COR-L47 (cell line): ENCODE data around the gene PLXDC2.
"Not testable (repeated sequence)": the region's sequence is repeated elsewhere in the genome, so short reads cannot be mapped to it uniquely, and the experiment has no call there.

Experiments used
- DNase-seq: peaks from one replicate; lab custom pipeline; 2025; lab: John Stamatoyannopoulos, UW

The PLXDC2 gene

DNA sequence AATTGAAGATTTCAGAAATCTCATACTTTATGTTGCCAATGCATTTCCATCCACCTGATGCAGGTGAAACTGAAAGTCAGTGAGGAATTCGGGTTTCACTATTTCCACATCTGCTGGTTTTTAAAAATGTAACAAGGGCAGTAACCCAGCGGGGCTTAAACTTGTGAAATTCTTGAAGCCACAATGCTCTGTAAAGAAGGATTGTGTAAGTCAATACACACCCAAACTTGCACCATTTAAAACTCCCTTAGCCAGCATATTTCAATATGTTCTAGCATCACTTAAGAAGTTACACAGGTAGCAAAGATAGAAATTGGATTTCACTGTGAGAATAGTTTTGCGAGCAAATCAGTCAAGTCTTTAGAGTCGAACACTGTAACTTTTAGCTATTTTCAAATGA is 386.1 kb downstream of the PLXDC2 start:
- DNase-seq, result no peak

DNA sequence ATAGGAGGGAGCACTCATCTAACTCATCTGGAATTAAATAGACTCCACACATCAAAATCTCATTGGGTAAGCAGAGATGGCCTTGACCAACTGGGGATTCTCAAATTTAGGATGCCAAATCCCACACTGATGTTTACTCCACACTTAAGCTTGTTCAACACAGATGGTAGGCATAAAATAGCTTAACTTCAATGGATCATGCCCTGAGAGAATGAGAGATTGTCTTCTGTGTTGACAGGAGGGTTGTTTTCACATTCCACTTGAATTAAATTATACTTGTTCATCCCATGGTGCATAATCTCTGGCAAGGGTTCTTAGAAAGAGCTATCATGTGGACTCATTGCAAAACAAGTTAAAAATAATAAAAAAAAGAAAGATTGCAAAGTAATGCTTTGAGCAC is 391.4 kb downstream of the PLXDC2 start:
- DNase-seq, result no peak

DNA sequence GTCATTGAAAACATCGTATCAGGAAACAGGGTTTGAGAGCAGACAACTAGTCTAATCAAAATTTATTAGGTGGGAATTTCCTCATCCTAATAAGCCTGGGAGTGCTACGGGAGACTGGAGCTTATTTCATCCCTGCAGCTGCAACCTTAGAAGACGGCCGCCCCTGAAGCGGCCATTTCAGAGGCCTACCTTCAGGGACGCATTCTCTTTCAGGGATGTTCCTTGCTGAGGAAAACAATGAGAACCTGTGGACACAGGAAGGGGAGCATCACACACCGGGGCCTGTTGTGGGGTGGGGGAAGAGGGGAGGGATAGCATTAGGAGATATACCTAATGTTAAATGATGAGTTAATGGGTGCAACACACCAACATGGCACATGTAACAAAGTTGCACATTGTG is 392.9 kb downstream of the PLXDC2 start:
- not testable (repeated sequence) for DNase-seq

DNA sequence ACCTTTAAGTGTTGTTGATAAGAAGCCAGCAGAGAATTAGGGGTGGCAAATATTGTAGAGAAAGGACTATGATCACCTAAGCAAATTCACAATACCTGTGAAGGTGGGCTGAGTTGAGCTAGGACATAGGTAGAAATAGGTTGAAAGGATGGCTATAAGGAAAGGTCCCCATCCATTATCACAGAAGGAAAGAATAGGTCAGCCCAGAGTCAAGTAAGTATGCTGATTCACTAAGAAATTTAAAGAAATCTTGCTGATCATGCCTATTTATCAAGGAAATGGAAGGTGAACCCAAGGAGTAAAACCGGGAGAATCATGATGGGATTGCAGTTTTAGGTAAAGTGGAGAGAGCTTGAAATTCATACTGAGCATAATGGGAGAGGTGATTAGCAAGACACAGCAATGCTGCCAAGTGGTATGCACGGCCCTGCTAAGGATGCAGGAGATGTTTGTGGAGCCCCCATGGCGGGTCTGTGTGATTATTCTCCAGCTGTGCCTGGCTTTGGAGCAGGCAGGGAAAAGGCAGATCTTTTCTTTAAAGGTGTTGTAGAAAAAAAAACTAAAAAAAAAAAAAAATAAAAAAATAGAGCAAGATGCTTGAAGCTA is 399.4 kb downstream of the PLXDC2 start:
- DNase-seq, result no peak

DNA sequence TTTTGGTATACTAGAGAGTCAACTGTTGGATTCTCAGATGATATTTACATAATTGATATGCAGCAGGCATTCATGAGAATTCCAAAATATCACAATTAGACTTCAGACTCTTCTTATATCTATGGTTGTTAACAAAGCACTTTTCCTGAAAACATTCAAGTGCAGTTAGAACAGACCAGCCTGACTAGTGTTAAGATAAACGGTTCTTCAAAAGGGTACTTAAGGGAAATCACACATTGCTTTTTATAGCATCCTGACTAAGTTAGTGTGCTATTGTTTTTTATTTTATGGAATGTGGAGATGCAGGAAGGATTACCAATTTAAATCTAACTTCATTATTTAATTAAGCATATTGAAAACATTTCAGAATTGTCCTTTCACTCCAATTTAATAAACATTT is 405.1 kb downstream of the PLXDC2 start:
- DNase-seq, result no peak

DNA sequence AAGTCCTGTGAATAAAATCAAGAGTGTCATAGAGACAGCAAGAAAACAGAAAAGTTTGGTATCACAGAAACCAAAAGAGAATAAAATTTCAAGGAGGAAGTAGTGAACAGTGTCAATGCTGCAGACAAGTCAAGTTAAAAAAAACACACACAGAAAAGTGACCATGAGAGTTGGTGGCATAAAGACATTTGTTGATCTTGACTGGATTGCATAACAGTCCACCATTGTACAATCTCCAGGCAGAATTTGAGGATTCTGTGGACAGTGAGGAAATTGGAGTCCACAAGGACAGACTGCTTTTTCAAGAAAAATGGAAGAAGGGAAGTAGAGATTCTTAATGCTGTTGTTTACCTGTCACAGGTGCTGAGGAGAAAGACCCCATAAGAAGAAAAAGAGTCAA is 412.5 kb downstream of the PLXDC2 start:
- DNase-seq, result no peak

DNA sequence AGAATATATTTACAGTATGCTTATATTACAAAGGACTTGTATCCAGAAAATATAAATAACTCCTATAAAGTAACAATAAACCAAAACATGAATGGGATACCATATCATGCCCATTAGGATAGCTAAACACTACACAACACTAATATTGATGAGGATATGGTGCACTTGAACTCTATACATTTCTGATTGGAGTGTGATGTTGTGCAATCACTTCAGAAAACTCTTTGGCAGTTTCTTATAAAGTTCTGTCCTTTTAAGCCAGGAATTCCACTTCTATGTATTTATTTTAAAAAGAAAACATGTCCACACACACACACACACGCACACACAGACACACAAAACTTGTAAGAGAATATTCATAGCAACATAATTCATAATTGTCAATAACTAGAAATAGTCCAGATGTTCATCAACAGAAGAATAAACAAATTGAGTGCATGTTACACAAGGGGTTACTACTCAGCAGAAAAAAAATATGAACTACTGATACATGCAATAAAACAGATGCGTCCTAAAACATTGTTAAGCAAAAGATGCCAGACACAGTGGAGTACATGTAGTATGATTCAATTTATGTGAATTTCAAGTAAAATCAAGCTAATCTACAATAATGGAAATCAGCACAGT is 416.0 kb downstream of the PLXDC2 start:
- no peak for DNase-seq

DNA sequence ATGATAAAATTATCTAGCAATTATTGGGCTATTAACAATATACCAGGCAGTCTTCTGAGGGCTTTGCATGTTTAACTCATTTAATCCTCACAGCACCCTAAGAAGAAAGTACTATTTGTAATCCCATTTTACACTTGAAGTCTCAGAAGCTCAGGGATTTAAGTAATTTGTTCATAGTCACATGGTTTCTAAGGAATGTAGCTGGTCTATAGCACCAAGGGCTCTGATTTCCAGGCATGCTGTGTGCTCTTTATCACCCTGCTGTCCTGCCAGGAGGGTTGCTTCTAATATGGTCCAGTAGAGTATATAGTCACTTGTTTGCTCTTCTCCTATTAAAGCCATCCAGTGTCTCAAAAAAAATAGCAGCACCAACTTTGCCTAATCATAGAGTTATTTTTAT is 417.2 kb downstream of the PLXDC2 start:
- no peak for DNase-seq

DNA sequence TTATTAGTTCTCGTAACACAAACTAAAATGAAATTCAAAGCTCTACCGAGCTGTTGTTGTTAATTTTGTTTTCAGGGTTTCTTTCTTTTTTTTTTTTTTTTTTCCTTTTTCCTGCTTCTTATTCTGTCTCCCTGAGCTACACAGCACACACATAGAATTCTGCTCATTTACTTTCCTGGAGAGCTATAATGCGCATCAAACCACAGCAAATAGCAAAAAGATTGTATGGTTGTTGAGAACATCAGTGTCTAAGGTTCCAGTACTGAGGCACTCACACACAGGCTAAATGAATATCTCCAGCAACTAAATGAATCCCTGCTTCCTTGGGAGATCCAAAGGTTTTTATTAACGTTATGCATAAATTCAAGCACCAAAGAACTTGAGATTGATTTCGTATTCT is 418.3 kb downstream of the PLXDC2 start:
- DNase-seq, result no peak

DNA sequence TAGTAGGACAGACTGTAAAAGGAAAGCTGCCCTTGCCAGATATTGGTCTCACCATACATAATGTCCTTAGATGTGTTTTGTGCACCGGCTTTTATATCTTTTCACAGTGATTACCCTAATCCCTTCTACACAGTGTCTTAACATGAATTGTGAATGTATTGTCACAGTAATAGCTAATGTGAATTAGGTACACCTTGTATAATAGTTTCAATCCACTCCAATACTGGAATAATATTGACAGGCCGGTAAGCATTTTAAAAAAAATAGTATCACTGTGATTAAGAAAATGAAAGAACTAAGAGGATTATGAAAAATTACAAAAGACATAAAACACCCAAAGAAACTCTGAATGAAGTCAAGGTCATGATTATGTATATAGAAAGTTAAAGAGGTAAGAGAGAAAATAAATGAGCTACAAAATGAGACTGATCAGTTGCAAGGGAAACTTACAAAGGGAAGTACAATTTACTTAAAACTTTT is 420.9 kb downstream of the PLXDC2 start:
- DNase-seq, result no peak

DNA sequence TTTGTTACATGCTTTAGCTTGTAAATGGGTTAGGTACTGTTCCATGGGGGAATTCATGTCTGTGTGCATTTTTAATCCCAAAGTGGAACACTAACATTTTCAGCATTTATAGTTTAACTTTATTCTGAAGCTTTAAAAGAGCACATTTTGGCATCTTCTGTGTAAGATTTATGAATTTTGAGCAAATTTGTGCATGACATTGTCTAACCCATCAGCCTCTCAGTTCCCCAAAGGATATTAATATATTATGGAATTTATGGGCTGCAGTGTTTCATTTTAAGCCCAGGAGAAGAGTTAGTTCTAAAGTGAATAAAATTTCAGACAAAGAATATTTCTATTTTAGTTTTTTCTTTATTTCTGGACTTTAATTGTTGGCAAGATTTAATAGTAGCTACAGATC is 421.4 kb downstream of the PLXDC2 start:
- no peak for DNase-seq

DNA sequence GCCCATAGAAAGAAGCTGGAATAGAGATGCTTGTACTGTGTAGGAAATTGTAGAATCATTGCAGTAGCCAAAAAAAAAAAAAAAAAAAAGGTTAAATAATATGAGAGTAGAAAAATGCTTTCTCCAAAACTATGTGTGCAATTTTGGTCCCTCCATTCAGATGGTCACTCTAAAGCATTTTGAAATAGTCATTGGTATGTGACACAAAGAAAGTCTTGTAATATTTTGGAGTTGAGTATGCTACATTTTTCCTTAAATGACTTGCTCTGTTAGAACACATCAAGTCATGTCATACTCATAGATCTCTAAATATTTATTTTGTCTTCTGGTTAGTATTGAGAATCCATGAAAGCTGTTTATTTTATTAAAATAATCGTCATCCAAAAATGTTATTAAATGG is 424.4 kb downstream of the PLXDC2 start:
- no peak for DNase-seq

DNA sequence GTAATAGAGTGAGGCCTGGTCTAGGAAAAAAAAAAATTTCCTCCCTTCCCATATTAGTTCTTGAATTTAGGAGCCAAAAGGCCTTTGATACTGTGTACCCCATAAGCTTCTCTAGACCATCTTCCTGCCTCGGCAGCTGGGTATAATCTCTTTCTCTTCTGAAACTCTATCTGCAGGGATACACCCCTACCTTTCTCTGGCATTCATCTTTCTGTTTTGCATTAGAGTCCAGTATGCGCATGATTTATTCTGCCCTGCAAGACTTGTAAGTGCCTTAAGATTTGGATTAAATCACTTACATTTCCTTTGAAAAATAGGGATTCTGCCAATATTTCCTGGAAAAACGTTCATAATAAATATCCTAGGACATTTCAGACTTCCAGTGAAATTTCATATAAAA is 431.2 kb downstream of the PLXDC2 start:
- no peak for DNase-seq

DNA sequence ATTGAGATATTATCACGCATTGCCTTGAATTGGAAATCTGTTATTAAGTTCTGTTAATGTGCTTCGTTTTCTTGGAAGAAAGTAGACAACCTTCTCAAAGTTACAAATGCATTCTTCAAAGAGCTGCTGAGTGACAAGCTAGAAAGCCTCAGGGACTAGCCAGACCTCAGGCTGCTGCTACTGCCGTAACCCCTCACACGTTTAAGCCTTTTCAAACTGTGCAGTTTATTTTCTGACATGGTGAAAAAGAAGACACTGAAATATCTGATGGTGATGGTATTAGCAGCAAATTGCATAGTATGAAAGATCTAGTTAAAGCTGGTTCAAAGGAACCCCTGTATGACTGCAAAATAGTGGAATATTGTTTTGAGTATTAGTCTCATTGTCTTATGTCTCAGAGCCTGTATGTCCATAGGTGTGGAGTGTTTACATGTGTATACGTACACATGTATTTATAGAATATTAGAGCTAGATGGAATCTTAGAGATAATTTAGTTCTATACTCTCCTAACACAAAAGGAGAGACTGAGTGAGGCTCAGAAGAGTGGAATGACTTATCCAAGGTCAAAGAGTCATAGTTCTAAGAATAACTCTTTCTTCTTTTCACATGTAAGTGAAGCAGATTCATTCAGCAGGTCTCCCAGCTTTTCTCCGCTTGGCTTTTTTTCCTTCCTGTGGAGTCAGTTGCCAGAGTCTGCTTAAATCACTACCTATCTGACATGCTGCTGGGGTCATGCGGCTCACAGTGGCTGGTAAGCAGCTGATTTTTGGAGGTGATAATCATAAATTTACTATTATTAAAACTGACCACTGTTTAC is 431.9 kb downstream of the PLXDC2 start:
- DNase-seq, result no peak

DNA sequence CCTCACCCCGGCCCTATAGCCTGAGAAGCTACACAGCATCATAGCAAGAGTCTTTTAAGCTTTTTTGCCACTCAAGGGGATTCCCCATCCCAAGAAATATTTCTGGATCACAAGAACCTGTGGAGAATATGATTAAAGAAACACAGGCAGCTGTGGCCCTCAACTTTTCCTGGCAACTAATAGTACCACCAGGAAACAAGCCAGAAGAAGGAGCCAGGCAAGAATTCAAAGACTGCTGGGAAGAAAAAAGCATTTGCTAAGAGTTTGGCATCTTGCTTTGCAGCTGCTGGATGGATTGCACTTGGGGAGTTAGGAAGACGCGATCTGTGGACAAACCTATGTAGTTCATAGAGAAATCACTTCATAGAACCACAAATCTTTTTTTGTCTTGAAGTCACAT is 437.8 kb downstream of the PLXDC2 start:
- no peak for DNase-seq

DNA sequence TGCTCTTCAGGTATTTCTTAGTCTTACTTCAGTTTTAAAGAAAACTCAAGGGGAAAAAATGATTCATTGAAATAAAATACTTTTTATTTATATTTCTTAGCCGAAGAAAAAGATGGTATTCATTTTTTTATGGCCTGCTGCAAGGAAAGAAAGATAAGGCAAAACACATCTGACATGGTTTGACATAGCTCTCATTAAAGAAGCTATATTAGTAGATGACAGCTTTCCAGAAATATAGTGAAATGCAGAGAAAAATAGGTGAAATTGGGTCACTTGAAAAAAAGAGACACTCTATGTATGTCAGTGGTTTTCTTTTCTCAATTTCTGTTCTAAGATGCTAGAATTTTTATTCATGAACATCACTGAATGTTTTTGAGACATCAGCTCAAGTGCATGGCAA is 438.3 kb downstream of the PLXDC2 start:
- no peak for DNase-seq

DNA sequence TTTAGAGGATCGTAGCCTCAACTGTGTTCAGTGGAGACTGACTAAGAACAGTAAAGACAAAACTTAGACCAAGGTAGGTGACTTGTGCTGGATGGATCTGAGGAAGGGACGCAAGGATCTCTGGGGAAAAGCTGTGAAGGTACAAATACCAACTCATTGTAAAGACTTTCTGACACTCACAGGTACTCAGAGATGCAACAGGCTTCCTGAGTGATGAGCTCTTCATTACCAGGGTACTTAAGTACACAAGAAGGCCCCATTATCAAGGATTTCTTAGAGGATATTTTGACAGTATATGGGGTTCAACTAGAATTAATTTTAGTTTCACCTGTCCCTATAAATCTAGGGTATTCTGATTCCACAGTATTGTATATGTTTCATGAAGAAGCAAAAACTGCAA is 440.7 kb downstream of the PLXDC2 start:
- no peak for DNase-seq

DNA sequence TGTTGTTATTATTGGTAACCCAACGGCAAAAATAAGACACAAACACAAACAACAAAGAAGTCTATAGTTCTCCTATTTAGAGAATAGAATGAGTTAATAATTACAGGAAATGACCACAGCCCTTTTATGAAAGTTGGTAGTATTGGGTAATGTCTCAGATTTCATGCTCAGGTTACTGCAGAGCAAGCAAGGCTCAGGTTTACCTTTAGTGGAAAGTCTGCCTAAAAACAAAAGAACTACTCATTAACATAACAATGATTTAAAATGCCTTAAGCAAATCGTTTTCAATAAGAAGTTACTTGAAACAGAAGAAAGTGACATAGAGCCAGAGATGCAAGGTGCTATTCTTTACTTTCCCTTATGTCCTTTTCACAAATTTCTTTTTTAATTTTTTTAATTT is 441.2 kb downstream of the PLXDC2 start:
- no peak for DNase-seq

DNA sequence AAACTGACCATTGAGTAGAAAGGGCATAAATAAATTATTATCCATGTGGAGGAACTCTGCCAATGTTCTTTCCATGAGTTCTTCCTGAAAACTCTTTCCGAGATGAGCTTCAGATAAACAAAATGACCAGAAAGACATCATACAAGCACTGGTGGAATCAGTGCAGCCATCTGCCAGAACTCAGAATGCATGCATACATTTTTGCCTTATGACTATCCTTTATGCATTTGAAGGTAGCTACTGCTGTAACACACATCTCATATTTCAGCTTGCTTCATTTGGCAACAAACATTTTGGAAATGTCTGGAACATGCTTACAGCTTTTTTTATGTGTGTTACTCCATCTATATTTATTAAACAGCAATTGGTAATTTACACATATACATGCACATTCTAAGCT is 448.9 kb downstream of the PLXDC2 start:
- no peak for DNase-seq

DNA sequence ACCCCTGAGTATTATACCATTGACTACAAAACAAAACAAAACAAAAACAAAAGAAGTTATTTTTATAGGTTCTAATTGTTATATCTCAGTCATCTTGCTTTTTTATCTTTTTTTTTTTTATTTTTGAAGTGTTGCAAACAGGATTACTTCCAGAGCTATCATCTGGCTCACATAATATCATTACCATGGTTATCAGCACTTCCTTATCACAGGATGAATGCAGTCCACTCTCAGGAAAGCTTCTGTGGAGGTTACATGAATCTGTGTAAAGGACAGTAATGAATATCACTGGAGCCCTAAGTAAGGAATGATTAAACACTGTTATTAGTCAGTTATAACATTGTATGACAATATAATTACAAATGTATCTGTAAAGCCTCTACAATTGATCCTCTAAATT is 451.5 kb downstream of the PLXDC2 start:
- no peak for DNase-seq

DNA sequence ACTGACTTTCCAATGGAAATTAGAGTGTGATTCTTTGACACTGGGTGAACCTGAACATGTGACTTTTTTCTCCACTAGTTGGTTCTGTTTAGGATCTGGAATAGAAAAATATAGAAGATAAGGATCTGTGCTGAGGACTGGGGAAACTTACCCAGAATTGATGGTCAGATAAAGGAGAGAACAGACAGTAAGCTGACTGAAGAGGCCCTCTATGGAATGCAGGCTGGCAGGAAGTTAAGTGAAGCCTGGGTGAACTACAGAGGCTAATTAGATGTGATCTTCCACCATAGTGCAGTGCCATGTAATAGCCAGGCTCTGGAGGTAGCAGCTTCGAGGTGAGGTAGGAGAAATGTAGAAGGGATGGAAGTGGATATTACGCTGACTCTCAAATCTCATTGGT is 455.3 kb downstream of the PLXDC2 start:
- DNase-seq, result no peak

DNA sequence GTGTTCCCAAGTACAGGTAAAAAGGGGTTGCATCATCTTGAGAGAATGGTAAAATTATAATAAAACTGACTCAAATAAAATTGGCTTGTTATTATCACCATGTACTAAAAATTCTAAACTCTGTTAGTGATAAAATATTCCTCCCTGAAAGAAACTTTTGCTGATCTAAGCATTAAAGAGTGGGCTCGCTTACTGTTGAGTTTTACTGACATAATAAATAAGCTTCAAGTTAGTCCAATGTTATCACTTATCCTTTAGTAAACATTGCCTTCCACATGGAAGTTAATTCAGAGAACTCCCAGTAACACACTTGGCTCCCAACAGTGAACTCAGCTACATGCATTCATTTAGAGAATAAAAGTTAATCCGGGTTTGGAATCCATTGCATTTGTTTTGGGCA is 456.4 kb downstream of the PLXDC2 start:
- DNase-seq, result no peak

DNA sequence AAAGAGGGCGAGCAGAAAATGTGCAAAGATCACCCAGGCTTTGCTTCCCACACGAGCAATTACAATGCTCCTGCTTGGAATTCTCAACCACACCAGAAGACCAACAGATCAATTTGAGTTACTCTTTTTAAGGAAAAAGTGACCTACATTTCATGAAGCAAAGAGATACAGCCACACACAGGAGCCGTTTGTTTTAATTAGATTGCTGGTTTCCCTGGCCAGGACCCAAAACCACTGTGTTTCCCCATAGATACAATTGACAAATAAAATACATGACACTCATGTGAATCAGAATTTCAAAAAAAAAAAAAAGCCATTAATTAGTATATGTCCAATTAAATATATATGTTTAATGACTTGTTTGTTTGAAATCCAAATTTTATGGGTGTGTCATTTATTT is 458.3 kb downstream of the PLXDC2 start:
- no peak for DNase-seq
